ENCODE data around the gene PYCR2.

PYCR2 gene

DNA sequence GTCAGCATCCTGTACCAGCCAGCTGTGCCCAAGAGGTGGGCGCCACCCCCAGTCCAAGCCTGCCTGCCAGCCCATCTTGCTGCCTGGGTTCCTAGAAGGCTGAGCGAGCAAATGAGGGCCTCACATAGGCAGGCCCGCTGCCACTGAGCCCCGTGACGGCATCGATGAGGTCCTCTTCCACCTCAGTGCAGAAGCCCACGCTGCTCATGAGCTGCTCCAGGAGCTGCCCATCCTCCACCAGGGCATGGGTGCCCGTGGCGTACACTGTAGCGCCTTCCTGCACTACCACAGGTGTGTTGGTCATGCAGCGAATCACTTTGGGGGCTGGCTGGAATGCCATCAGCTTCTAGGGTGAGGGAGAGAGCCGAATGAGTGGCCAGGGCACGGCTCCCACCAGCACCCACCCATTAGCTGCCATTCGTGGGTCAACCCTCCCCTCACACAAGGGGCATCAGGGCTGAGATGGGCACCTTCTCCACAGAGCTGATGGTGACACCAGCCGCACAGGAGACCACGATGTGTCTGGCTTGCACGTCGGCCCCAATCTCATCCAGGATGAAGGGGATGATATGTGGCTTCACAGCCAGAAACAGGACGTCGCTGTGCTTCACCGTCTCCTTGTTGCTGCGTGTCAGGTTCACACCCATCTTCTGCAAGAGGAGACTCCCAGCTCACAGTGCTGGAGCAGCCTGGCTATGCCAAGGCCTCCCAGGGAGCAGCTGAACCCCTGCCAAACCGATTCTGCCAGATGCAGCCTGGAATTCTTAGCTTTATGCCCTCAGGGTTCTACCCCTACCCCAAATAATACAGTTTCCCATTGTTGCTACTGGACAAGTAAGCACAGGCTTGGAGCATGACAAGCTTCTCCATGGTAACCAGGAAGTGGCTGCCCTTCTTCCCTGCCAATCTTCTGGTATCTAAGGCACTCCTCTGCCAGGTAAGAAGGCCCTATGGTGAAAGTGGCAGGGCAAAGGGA lies 2.0 kb downstream of the PYCR2 start:
- no peak for DNase-seq

DNA sequence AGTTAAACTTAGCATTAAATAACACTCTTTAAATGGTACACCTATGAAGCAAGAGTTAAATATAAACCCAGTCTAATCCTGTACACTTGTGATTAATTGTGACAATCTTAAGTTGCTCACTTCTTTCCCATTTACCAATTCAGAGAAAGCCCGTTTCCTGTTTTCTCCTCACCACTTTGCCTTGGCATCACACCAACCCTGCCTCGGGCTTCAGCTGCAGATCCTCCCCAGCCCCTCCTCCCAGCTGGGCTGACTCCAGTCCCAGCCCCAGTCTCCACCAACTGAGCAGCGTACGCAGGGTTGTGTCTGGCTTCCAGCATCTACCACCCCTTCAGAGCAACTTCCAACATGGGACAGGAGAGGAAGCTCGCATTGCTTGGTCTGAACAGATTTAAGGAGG lies 4.1 kb downstream of the PYCR2 start:
- DNase-seq: no peak

DNA sequence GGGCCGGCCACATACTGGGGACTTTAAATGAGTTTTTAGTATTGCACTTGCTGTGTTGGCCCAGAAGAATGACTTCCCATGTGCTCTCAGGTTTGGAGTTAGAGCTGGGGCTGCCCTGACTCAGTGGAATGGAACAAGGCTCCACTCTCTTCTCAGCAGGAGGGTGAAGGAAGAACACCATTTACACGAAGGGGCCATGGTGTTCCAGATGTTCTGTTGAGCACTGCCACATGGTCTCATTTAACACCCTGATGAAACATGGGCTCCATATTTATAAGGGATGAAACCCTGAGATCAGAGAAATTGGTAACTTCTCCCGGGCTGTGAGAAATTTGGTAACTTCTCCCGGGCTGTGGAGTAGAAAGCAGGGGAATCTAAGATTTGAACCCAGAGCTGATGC lies 5.8 kb downstream of the PYCR2 start:
- no peak for DNase-seq

DNA sequence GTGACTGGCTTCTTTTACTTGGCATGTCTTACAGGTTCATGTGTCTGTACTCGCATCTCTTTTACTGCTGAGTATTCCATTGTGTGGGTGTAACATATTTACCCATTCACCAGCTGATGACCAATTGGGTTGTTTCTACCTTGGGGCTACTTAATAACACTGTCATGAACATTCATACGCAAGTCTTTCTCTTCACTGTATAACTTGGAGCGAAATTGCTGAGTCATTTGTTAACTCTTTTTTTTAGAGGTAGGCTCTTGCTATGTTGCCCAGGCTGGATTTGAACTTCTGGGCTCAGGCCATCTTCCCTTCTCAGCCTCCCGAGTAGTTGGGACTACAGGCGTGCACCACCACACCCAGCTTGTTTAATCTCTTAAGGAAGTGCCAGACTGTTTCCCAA lies 6.5 kb downstream of the PYCR2 start:
- no peak for DNase-seq

DNA sequence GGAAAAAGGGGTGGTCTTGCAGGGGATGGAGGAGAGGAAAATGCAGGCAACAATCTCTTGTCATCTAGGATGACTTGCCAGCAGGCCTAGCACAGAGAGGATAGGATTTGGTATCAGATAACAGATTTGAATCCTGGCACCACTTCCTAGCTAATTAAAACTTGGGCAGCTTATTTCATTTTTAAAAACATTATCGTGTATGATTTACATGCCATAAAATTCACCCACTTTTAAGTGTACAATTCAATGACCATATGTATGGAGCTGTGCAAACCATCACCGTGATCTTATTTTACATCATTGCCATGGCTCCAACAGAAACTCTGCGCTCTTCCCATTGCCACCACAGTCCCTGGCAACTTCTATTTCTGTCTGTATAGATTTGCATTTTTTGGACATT lies 6.9 kb downstream of the PYCR2 start:
- DNase-seq: no peak

DNA sequence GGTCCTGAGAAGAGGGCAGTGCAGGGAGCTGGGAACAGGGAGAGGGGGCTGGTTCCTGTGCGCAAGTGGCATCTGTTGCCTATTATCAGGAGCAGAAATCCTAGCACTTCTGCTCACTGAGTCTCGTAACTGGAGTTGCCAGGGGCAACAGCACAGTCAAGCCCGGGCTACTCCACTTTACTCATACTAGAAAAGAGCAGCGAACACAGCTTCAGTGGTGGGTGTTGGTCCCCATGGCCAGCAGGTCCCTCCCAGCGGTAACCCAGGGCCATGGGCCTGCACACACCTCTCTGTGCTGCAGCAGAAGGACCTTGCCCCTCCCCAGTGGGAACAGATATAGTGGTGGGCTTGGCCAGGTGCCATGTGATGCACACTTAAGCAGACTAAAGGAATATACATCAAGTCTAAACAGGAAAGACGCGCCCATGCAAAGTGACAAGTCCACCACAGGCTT lies 8.5 kb downstream of the PYCR2 start:
- no peak for DNase-seq

DNA sequence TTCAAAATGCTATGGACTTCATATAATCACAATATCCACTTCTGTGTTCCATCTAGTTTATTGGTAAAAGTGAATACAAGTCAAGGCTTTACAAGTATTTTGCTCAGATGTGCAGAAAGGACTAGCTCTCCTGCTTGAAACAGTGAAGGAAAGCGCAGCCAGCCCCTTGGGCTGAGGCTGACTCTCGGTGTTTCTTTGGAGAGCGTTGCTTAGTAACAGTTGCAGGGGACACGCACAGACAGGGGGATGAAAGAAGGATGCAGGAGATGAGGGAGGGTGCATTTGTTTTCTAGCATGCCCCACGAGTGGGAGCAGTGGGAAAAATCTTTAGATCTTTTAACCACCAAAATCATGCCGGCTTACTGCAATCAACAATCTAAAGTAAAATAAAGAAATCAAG lies 9.1 kb downstream of the PYCR2 start:
- no peak for DNase-seq

DNA sequence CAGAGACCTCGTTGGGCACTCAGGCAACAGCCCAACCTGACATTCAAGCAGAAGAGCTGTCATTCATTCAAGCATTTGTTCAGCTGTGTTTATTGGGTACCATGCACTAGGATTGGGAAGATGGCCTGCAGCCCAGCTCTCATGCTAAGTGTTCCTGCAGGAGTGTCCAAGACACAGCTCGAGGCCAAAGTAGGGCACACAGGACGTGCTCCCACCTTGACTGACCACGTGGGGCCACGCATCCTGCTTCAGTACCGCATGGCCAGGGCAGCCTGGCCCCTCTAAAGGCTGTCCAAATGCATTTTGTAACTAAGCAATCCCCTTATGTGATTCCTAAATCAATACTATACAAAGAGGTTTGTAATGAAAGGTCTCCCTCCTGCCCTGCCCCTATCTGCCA lies 9.7 kb downstream of the PYCR2 start:
- DNase-seq: no peak

DNA sequence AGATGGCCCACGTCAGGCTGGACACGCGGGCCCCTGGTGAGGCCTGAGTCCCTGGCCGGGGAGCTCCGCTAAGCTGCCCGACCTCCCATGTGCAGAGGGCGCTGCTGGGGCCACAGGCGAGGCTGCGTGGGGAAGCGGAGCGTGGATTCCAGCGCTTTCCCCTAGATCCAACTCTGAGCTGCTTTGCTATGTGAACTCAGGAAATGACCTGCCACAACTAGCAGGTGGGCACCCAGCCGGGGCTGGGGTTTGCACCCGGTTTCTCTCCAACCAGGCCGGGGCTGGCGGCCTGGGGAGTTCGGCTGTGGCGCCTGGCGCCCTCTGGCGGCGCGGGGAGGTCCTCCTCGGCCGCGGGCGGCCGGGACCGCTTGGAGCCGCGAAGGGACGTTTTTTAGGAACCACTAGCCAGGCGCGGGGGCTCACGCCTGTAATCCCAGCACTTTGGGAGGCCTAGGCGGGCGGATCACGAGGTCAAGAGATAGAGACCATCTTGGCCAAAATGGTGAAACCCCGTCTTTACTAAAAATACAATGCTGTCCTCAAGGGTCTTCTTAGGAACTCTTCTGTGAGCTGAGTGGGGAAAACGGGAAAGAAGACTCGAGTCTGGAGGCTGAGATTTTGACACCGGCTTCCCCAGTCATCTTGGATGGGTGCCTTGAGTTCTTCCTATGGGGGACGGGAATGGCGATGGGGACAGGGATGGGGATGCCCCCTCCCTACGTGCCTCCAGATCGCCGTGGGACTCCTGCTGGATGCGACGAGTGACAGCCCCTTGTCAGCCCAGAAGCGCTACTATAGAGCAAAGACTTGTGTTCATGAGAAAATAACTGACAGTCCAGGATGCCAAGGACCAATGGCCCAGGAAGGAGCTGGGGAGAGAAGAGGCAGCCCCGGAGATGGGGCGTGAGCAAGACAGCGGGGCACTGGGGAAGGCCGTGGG lies 12.6 kb downstream of the PYCR2 start:
- peak; percentile 89 for DNase-seq

DNA sequence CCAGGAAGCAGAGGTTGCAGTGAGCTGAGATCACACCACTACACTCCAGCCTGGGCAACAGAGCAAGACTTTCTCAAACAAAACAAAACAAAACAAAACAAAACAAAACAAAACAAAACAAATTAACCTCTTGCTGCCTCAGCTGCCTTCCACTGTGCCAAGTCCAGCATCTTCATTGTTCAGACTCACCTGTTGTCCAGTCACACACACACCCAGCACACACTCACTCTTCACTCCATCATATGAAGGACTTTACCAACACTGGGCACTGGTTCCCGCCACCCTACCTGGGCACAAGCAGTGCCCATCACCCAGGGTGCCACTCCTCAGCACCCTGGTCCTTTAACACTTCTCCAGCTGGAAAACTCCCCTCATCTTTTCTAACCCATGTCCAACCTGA lies 14.6 kb downstream of the PYCR2 start:
- DNase-seq: no peak

DNA sequence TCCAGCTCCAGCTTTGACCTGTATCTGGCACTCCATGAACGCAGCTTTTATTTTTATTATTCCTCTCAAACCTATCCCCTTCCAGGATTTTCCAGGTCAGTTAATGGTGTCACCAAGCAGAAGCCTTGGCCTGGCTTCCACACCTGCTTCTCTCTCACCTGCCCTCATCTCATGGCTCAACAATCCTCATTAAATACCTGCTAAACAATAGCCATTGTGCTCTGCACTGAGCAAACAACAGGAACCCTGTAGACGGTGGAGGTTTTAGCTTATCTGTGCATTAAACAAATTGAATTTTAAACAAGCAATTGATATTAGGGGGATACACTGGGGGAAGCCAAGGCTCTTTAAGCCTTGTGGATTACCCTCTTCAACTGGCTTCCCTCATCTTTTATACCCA lies 15.3 kb downstream of the PYCR2 start:
- no peak for DNase-seq

DNA sequence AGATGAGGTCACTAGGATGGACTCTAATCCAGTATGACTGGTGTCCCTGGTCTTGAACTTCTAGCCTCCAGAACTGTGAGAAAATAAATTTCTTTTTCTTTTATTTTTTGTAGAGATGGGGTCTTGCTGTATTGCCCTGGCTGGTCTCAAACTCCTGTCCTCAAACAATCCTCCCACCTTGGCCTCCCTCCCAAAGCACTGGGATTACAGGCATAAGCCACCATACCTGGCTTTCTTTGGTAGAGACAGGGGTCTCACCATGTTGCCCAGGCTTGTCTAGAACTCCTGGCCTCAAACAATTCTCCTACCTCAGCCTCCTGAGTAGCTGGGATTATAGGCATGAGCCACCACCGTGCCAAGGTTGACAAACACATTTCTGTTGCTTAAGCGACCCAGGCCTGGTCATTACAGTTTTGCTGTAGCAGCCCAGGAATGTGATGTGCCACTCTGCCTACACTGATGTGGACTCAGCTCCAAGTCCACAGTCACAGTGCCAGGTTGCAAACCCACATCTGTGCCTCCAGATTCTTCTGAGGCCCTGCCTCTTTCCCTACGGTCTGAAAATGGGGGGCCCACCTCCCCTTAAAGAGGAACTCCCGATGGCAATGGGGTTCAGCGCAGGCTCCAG lies 15.9 kb downstream of the PYCR2 start:
- no peak for DNase-seq

DNA sequence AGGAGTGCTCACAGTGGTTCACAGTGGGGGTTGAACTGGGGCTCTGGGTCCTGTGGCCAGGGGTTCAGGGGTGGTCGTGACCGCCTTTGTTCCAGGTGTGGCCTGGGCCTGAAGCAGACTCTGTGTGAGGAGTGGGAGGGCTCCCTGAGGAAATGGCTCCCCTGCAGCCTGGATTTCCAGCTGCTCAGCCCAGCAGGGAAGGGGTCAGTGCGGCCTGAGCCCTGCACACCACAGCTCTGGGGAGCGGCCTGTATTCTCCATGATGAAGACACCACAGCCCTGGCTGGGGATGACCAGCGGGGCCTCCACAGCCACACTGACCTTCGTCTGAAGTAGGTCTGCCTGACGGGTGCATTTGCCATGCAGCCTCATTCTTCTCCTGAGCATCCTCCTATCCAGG lies 16.7 kb downstream of the PYCR2 start:
- no peak for DNase-seq

DNA sequence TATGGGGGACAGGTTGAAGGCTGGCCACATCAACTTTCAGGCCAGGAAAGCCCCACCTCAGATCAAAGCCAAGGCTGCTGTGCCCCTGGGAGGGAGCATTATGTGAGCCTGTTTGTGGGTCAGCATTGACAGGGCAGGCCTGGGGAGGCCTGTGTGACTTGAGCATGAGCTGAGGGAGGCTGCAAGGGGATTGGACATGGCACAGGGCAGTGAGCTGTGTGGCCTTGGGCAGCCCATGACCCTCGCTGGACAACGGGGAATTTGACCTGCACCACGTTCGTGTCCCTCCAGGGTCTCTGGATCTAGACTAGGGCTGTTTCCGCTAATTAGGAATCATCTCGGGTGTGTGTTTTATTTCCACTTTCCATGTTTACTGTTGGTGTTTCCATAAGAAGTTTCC lies 17.6 kb downstream of the PYCR2 start:
- no peak for DNase-seq

DNA sequence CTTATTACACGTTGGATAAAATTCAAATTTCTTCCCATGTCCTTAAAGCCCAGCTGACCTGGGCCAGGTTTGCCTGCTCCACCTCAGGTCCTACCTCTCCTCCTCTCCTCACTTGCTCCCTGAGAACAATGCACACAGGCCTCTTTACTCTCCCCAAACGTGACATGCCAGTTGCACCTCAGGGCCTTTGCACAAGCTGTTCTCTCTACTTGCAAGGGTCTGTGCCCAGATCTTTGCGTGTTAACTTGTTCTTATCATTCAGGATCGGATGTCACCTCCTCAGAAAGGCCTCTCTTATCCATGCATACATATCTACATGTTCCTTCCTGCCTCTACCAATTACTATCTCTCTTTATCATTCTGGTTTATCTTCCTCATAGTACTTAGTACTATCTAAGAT lies 20.4 kb downstream of the PYCR2 start:
- DNase-seq: no peak

DNA sequence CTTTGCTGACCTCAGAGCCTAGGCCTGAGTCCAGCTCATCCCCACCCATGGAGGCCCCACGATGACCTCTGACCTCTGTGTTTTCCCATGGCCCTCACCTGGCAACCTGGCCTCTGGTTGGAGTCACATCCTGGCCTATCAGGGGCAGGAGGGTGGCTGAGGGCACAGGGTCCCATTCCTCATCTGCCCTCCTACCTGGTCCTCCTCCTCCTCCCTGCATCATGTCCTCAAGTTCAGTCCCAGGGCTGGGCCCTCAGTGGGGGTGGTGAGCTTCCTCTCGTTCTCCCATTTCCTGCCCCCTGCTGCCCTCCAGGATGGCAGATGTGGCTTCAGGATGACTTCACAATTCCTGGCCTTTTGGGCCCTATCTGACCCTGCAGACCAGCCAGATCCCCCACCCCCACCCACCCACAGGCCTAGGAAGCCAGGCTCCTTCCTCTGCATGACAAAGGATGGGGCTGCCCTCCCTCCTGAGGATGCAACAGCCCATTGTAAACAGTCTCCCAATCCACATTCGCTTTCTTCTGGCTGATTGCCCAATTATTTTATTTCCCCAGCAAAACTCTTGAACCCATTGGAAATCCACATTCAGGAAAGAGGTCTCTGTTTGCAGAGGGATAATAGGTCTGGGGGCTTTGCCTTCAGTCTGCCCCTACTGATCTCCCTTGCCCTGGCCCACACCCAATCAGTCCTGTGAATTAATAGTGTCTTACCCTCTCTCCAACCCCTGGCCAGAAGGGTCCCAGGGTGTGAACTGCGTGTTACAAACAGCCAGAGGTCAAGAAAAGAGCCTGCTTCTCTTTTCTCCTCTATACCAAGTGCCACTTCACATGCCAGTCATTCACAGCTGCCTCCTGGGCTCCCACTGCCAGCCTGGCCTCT lies 24.8 kb downstream of the PYCR2 start:
- DNase-seq: no peak

DNA sequence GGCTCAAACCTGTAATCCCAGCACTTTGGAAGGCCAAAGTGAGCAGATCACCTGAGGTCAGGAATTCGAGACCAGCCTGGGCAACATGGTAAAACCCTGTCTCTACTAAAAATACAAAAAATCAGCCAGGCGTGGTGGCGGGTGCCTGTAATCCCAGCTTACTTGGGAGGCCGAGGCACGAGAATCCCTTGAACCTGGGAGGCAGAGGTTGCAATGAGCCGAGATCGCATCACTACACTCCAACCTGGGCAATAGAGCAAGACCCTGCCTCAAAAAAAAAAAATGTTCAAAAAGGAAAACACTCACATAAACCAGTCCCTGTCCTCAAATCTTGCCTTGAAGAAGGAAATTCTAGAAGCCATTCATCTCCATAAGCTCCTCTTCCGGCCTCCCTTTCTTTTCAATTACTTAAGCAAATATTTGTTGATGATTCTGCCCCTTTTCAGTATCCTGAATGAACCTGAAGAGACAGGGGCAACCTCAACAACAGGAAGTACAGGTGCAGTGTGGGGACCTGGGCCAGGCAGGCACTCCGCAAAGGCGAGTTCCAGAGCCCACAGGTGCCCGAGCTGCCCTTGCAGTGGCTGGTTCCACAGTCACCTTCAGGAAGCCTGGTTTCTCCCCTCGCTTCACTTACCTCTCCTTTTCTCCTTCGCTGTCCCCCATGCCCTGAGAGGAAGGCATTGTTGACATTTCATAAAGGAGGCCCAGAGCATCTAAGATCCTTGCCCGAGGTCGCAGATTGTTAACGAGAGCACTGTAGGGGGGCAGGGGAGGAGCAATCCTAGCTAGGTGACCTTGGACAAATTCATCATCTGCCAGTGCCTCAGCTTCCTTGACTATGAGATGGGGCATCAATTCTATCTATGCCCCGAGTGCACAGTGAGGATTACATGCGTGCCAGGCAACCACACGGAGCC lies 26.2 kb downstream of the PYCR2 start:
- DNase-seq: no peak

DNA sequence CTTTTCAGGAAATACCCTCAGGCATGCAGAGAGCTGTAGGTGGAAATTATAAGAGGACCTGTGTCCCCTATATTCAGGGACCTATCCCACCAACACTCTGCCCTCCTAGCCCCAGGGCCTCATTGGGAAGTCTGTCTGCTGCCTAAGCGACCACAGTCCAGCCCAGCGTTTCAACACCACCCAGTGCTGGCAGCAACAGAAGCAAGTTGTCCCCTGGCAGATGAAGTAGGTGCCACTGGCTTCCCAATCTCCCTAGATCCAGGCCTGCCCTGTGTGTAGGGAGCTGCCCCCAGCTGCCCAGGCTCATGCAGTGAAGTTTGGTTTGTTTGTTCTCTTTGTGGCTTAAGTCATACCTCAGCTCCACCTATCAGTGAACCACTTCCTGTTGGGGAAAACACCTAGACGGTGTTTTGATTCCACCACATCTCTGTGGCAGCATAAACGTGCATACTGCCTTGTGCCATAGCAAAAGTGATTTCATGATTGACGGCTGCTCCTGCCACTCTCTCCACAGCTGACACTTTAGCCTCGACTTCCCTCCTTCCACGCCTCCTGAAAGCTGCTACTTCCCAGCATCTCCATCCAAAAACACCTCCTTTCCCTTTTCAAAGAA lies 27.0 kb downstream of the PYCR2 start:
- DNase-seq: no peak

DNA sequence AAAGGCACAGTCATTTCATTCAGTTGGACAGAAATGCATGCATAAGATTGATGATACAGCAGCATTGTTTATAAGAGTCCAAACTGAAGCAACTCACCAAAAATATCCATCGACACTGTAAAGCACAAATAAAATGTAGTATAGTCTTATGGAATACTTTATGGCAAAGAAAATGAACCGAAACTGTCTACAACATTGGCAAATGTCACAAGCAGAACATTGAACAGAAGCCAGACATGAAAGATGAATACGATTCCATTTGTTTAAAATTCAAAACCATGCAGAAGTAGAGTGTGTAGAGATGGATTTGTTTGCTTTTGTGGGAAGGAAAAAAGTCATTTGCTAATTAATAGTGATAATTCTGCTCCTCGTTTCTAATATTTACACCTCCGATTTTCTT lies 27.6 kb downstream of the PYCR2 start:
- no peak for DNase-seq

DNA sequence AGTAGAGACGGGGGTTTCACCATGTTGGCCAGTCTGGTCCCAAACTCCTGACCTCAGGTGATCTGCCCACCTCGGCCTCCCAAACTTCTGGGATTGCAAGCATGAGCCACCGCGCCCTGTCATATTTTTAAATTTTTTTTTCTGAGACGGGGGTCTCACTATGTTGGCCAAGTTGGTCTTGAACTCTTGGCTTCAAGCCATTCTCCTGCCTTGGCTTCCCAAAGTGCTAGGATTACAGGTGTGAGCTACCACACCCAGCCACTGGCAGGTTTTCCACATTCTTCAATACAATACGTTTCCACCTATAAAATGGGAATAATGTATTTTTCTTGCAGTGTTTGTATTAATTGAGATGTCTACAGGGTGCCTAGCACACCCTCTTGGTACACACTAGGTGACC lies 31.7 kb downstream of the PYCR2 start:
- DNase-seq: no peak
